Measurements from ENCODE around the gene NPAS3. TPM values are rescaled to one million over a fixed set of nuclear protein-coding genes. Genes with fewer than 3 reads are reported as not detected.

The NPAS3 gene
- total RNA-seq, 4 donors from 2014 or later = 0.19 to 2.1 (median 1.7) TPM; not detected in 1

DNA sequence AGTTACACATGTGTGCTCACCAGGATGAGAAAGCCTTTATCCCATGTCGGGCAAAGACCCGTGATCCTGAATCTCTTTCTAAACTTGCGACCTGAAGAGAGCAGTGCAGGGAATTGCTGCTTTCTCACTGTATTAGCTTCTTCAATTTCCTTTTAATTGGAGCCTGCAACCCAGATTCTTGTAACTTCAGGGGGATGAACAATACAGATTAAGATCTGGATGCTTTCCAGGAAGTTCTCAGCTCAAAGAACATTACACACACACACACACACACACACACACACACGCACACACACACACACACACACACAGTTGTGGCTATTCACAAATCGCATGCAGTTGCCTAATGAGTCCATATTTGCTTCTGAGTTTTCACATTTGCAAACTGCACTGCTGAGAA, 268.3 kb downstream of the NPAS3 start:
- H3K27me3 ChIP-seq = no peaks in the 10 kb centered on the region
- H3K27ac ChIP-seq = no peak overlapping the region
- TF ChIP-seq POLR2A (IDR thresholded peaks at IDR 0.05) (no peak), CTCF (IDR thresholded peaks at IDR 0.05) (no peak)
- no peaks in the 10 kb centered on the region for H3K9me3 ChIP-seq
- no peak overlapping the region for H3K4me3 ChIP-seq
- no peaks in the 10 kb centered on the region for H3K4me1 ChIP-seq
- no peaks in the 10 kb centered on the region for H3K36me3 ChIP-seq
- no peak for DNase-seq

DNA sequence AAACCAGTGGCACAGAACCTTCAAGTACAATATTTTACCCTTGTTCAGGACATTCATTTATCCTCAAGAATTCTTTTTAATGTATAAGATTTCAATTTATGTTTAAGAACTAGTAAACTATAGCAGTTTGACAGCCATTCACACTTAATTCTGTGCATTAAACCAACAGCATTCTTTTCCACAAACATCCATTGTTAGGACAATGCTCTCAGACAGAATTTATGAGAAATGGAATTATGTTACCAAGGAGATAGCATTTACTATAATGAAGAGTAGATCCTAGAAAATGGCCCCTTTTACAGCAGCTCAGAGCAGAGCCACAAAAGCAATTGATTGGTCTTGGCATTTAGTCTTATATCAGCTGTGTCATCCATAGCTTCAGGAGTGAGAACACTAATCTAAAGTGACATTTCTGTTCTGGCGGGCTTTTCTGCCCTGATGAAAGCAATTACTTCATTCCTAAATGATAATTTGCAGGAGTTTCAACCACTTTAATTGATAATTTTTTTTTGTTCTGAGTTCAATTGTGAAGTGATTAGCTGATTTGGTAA, 268.9 kb downstream of the NPAS3 start:
- TF ChIP-seq POLR2A (IDR thresholded peaks at IDR 0.05) (no peak), CTCF (IDR thresholded peaks at IDR 0.05) (no peak)
- no peak overlapping the region for H3K27ac ChIP-seq

GRCh38 chr14:33210311-33210710, 271.6 kb downstream of the NPAS3 start:
- no peak for DNase-seq

More for the DNA sequence above, 268.9 kb downstream of the NPAS3 start:
- no peaks in the 10 kb centered on the region for H3K27me3 ChIP-seq
- no peak overlapping the region for H3K4me3 ChIP-seq
- H3K9me3 ChIP-seq = no peaks in the 10 kb centered on the region
- H3K36me3 ChIP-seq = no peaks in the 10 kb centered on the region
- H3K4me1 ChIP-seq = no peaks in the 10 kb centered on the region
- DNase-seq = no peak

GRCh38 chr14:33218026-33218425, 279.3 kb downstream of the NPAS3 start:
- Histone ChIP-seq H3K4me1 (no peaks in the 10 kb centered on the region), H3K4me3 (no peak overlapping the region), H3K36me3 (no peaks in the 10 kb centered on the region), H3K27ac (no peak overlapping the region), H3K27me3 (no peaks in the 10 kb centered on the region), H3K9me3 (no peaks in the 10 kb centered on the region)
- DNase-seq = no peak
- no peak for TF ChIP-seq POLR2A (IDR thresholded peaks at IDR 0.05)
- TF ChIP-seq CTCF (IDR thresholded peaks at IDR 0.05) = no peak

More at GRCh38 chr14:33210311-33210710, 271.6 kb downstream of the NPAS3 start:
- no peak overlapping the region for H3K4me3 ChIP-seq
- H3K27ac ChIP-seq = no peak overlapping the region
- no peak for TF ChIP-seq CTCF (IDR thresholded peaks at IDR 0.05)
- TF ChIP-seq POLR2A (IDR thresholded peaks at IDR 0.05) = no peak
- no peaks in the 10 kb centered on the region for H3K9me3 ChIP-seq
- H3K4me1 ChIP-seq = no peaks in the 10 kb centered on the region
- no peaks in the 10 kb centered on the region for H3K27me3 ChIP-seq
- H3K36me3 ChIP-seq = no peaks in the 10 kb centered on the region

DNA sequence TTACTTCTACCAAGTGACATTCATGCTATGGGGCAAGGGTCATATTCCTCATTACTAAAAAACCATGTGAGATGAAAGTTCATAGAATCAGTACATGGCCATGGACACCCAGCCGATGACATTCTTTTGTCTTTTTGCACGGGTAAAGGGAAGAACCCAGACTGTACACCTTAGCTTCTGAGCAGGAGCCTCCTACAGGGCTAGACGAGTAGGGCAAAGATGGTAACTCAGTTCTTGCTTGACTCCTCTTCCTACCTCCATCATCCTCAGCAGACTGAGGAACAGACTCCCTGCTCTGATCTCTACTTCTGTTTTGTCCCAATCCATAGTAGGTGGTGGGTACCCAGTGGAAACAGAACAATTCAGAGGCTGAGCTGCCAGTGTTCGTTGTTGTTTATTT, 281.3 kb downstream of the NPAS3 start:
- Histone ChIP-seq H3K27me3 (no peaks in the 10 kb centered on the region), H3K4me1 (no peaks in the 10 kb centered on the region), H3K9me3 (no peaks in the 10 kb centered on the region), H3K4me3 (no peak overlapping the region), H3K36me3 (no peaks in the 10 kb centered on the region), H3K27ac (no peak overlapping the region)
- TF ChIP-seq CTCF (IDR thresholded peaks at IDR 0.05) (no peak), POLR2A (IDR thresholded peaks at IDR 0.05) (no peak)
- no peak for DNase-seq
